ENCODE measurements around the gene KRI1. TPM values are rescaled to one million over a fixed set of nuclear protein-coding genes. Genes with fewer than 3 reads are reported as not detected.

The KRI1 gene
- total RNA-seq, 2 donors from 2014 or later, result 23.6 to 23.8 TPM

- Histone ChIP-seq H3K4me3 (peak within 1 kb of the TSS; percentile 27 to 38), H3K9me3 (no peaks in the 10 kb centered on the region), H3K27ac (peak within 1 kb of the TSS; percentile 53 to 56), H3K36me3 (no peaks in the 10 kb centered on the region), H3K4me1 (replicated peaks) (no peaks in the 10 kb centered on the region), H3K27me3 (replicated peaks; ENCODE audit: insufficient read depth) (no peaks in the 10 kb centered on the region)
- intact Hi-C loops (cut with DNase I), result no loop called here
- WGBS, result under 1% methylated on average over 30 of the region's 39 CpGs
- no peak for DNase-seq (ENCODE audit: low spot score)
- TF ChIP-seq CTCF (IDR thresholded peaks at IDR 0.05) (no peak), POLR2AphosphoS5 (IDR thresholded peaks at IDR 0.05) (no peak), POLR2A (IDR thresholded peaks at IDR 0.05) (peak; percentile 39)
Measured at GRCh38 chr19:10517361-10517759, 48.5 kb downstream of the KRI1 start, which contains the start of gene S1PR5. S1PR5 (minus strand) TSS chr19:10517447; CDS start chr19:10515011, 2,436 bp downstream.

- WGBS, result 26% methylated on average over 10 of the region's 10 CpGs
- peak overlapping the region; percentile 53 to 56 for H3K27ac ChIP-seq
- no peaks in the 10 kb centered on the region for H3K4me1 ChIP-seq (replicated peaks)
- no peaks in the 10 kb centered on the region for H3K27me3 ChIP-seq (replicated peaks; ENCODE audit: insufficient read depth)
- intact Hi-C loops (cut with DNase I), result no loop called here
- TF ChIP-seq POLR2A (IDR thresholded peaks at IDR 0.05) (no peak), POLR2AphosphoS5 (IDR thresholded peaks at IDR 0.05) (no peak)
- DNase-seq (ENCODE audit: low spot score), result no peak
- H3K4me3 ChIP-seq, result peak overlapping the region; percentile 27 to 38
- no peaks in the 10 kb centered on the region for H3K36me3 ChIP-seq
- H3K9me3 ChIP-seq, result no peaks in the 10 kb centered on the region
Measured at GRCh38 chr19:10516671-10517286, 49.0 kb downstream of the KRI1 start.

GRCh38 chr19:10516064-10516385 is 49.8 kb downstream of the KRI1 start:
- Histone ChIP-seq H3K36me3 (no peaks in the 10 kb centered on the region), H3K27ac (no peak overlapping the region), H3K4me1 (replicated peaks) (no peaks in the 10 kb centered on the region), H3K27me3 (replicated peaks; ENCODE audit: insufficient read depth) (no peaks in the 10 kb centered on the region), H3K4me3 (no peak overlapping the region), H3K9me3 (no peaks in the 10 kb centered on the region)
- TF ChIP-seq POLR2AphosphoS5 (IDR thresholded peaks at IDR 0.05), result no peak
- no peak for TF ChIP-seq CTCF (IDR thresholded peaks at IDR 0.05)
- TF ChIP-seq POLR2A (IDR thresholded peaks at IDR 0.05), result no peak
- WGBS, result 88% methylated on average over 5 of the region's 5 CpGs
- DNase-seq (ENCODE audit: low spot score), result no peak
- intact Hi-C loops (cut with DNase I), result no loop called here

- intact Hi-C loops (cut with DNase I), result no loop called here
- H3K27ac ChIP-seq, result no peak overlapping the region
- 43% methylated on average over 68 of the region's 107 CpGs for WGBS
- no peaks in the 10 kb centered on the region for H3K27me3 ChIP-seq (replicated peaks; ENCODE audit: insufficient read depth)
- H3K4me1 ChIP-seq (replicated peaks), result no peaks in the 10 kb centered on the region
- no peak for DNase-seq (ENCODE audit: low spot score)
- no peak for TF ChIP-seq POLR2AphosphoS5 (IDR thresholded peaks at IDR 0.05)
- no peak for TF ChIP-seq CTCF (IDR thresholded peaks at IDR 0.05)
- no peak for TF ChIP-seq POLR2A (IDR thresholded peaks at IDR 0.05)
- no peak overlapping the region for H3K4me3 ChIP-seq
- no peaks in the 10 kb centered on the region for H3K36me3 ChIP-seq
- H3K9me3 ChIP-seq, result no peaks in the 10 kb centered on the region
Measured at GRCh38 chr19:10514211-10515145, 51.3 kb downstream of the KRI1 start.

- DNase-seq (ENCODE audit: low spot score), result no peak
- WGBS, result 90% methylated on average over 7 of the region's 7 CpGs
- Histone ChIP-seq H3K4me3 (no peak overlapping the region), H3K27me3 (replicated peaks; ENCODE audit: insufficient read depth) (no peaks in the 10 kb centered on the region), H3K9me3 (no peaks in the 10 kb centered on the region), H3K4me1 (replicated peaks) (no peaks in the 10 kb centered on the region), H3K36me3 (no peaks in the 10 kb centered on the region), H3K27ac (no peak overlapping the region)
- TF ChIP-seq CTCF (IDR thresholded peaks at IDR 0.05) (no peak), POLR2A (IDR thresholded peaks at IDR 0.05) (no peak), POLR2AphosphoS5 (IDR thresholded peaks at IDR 0.05) (no peak)
- intact Hi-C loops (cut with DNase I), result no loop called here
Measured at GRCh38 chr19:10513223-10513622, 52.6 kb downstream of the KRI1 start.
